K562 (cell line): ENCODE measurements around the gene PIGX. TPM values are rescaled to one million over a fixed set of nuclear protein-coding genes. Genes with fewer than 3 reads are reported as not detected.

ENCODE experiments used
- ATAC-seq: fragments of 200-7000 bp; cut with Tn5 transposase; 3 replicates; pipeline ENCODE4 v1.9.1; 2020; ENCODE audit warnings: moderate library complexity
- BruUV-seq: library from RNA; stranded (reverse); fragments of 400-500 nt; replicated peaks from 2 replicates; lab custom pipeline; 2021; lab: Mats Ljungman, UMichigan
- CTCF ChIA-PET: fragments of 300-600 bp; formaldehyde crosslinking; extraction: SDS; loops from one replicate; lab custom pipeline; 2021; ENCODE audit warnings: low intra/inter-chr PET ratio; lab: Yijun Ruan, JAX
- POLR2A ChIA-PET: fragments of 300-600, 350-650 bp; sonication (Branson Sonifier 250); formaldehyde crosslinking; extraction: SDS; loops from one replicate; lab custom pipeline; 2021; ENCODE audit warnings: antibody characterized with exemption, inconsistent platforms; lab: Yijun Ruan, JAX
- DNase-seq, 4 experiments: peaks; one replicate each; pipeline versions ENCODE4 v3.0.0 to v3.0.0-alpha.2; 2011 to 2018; ENCODE audit warnings: low spot score in 3 of 4, mixed read lengths in 3 of 4; ENCODE audit errors: extremely low read depth in 1 of 4
- FAIRE-seq: peaks from 2 replicates; lab custom pipeline; 2011; peaks lifted over from hg19 to GRCh38; lab: Jason Lieb, UNC
- H2AFZ ChIP-seq: 2 replicates; pipeline ENCODE4 v1.6.0; 2011; ENCODE audit warnings: low read depth, low read length, control low read depth, inconsistent platforms
- H3K27ac ChIP-seq: fragments of 200-600 bp; 3 replicates; pipeline ENCODE4 v1.8.0; 2011; ENCODE audit warnings: low read depth, mild to moderate bottlenecking, control low read depth, inconsistent platforms, low read length, moderate library complexity, mixed read lengths; ENCODE audit errors: extremely low read depth
- H3K27me3 ChIP-seq, 2 experiments: fragments of 300-600 bp in 1 of 2; 2 replicates in 1 of 2; 3 replicates in 1 of 2; pipeline versions ENCODE4 v1.6.0 to v1.8.0; 2011; ENCODE audit warnings: inconsistent platforms in 2 of 2, low read length in 2 of 2, mild to moderate bottlenecking in 1 of 2, mixed read lengths in 1 of 2, moderate library complexity in 1 of 2; ENCODE audit not compliant: control insufficient read depth in 2 of 2, insufficient read depth in 2 of 2
- H3K36me3 ChIP-seq: fragments of 300-600 bp; 3 replicates; pipeline ENCODE4 v1.8.0; 2011; ENCODE audit warnings: mild to moderate bottlenecking, low read length, inconsistent platforms; ENCODE audit not compliant: control insufficient read depth, insufficient read depth
- H3K4me1 ChIP-seq, 2 experiments: fragments of 200-600 bp in 1 of 2; replicated peaks in 1 of 2; 2 replicates in 1 of 2; 3 replicates in 1 of 2; pipeline versions ENCODE4 v1.5.1 to v1.8.0; 2011; ENCODE audit warnings: inconsistent platforms in 2 of 2, low read length in 2 of 2, mild to moderate bottlenecking in 1 of 2, mixed read lengths in 1 of 2, moderate library complexity in 1 of 2; ENCODE audit not compliant: control insufficient read depth in 2 of 2, insufficient read depth in 2 of 2
- H3K4me2 ChIP-seq: 2 replicates; pipeline ENCODE4 v1.6.1; 2011; ENCODE audit warnings: low read length, control low read depth, inconsistent platforms, mixed read lengths; ENCODE audit not compliant: insufficient read depth
- H3K4me3 ChIP-seq: fragments of 200-600 bp; sonication (generic), shearing (Covaris generic); 2 replicates; pipeline ENCODE4 v1.5.1; 2016; ENCODE audit warnings: control low read depth, inconsistent platforms
- H3K79me2 ChIP-seq: fragments of 200-600 bp; 3 replicates; pipeline ENCODE4 v1.8.0; 2011; ENCODE audit warnings: low read length, inconsistent platforms; ENCODE audit not compliant: control insufficient read depth, insufficient read depth
- H3K9ac ChIP-seq, 2 experiments: 2 replicates each; pipeline versions ENCODE4 v1.6.0 to v1.6.1; 2011; ENCODE audit warnings: low read depth in 2 of 2, low read length in 2 of 2, control low read depth in 1 of 2, inconsistent platforms in 1 of 2, mild to moderate bottlenecking in 1 of 2, mixed read lengths in 1 of 2; ENCODE audit not compliant: insufficient read depth in 1 of 2
- H3K9me1 ChIP-seq: one replicate; pipeline ENCODE4 v1.6.0; 2011; ENCODE audit warnings: inconsistent platforms, mild to moderate bottlenecking, low read length, moderate library complexity; ENCODE audit not compliant: control insufficient read depth, insufficient read depth
- H3K9me3 ChIP-seq: replicated peaks from 2 replicates; pipeline ENCODE4 v1.5.1; 2011; ENCODE audit warnings: low read depth, low read length, inconsistent platforms; ENCODE audit not compliant: control insufficient read depth, insufficient read depth
- H4K20me1 ChIP-seq: replicated peaks from 2 replicates; pipeline ENCODE4 v1.6.1; 2011; ENCODE audit warnings: low read length, inconsistent platforms, mixed read lengths; ENCODE audit not compliant: control insufficient read depth, insufficient read depth
- ARID3A ChIP-seq: IDR thresholded peaks from 2 replicates; pipeline ENCODE4 v1.6.1; 2012; ENCODE audit warnings: low read depth, low read length, improper control_type of control experiment, borderline replicate concordance
- CBFA2T3 ChIP-seq: fragments of 450-650 bp; IDR thresholded peaks from 2 replicates; pipeline ENCODE4 v1.6.1; 2017
- EGR1 ChIP-seq: fragments of 450-650 bp; conservative IDR thresholded peaks from 2 replicates; pipeline ENCODE4 v1.6.1; 2017; ENCODE audit warnings: mild to moderate bottlenecking
- ERF ChIP-seq: fragments of 450-650 bp; formaldehyde crosslinking; IDR thresholded peaks from 2 replicates; pipeline ENCODE4 v1.4.0; 2020; ENCODE audit warnings: mild to moderate bottlenecking, mixed read lengths
- HBP1 ChIP-seq: fragments of 450-650 bp; formaldehyde crosslinking; IDR thresholded peaks from 2 replicates; pipeline ENCODE4 v1.4.0; 2022; ENCODE audit warnings: missing genetic modification characterization
- JUN ChIP-seq, 2 experiments: sonication (generic) in 1 of 2; formaldehyde crosslinking in 1 of 2; IDR thresholded peaks; 2 replicates each; pipeline versions ENCODE4 v1.6.1 to v1.8.0; 2012 to 2022; ENCODE audit warnings: borderline replicate concordance in 2 of 2, mild to moderate bottlenecking in 2 of 2, improper control_type of control experiment in 1 of 2, low read depth in 1 of 2, low read length in 1 of 2, missing genetic modification reagents in 1 of 2
- MBD2 ChIP-seq: sonication (generic); IDR thresholded peaks from 2 replicates; pipeline ENCODE4 v1.6.1; 2016; ENCODE audit warnings: low read depth, borderline replicate concordance
- NFRKB ChIP-seq: fragments of 450-650 bp; IDR thresholded peaks from 2 replicates; pipeline ENCODE4 v1.6.1; 2016; ENCODE audit warnings: low read depth
- NR2C2 ChIP-seq, 2 experiments: fragments of 200-800 bp in 1 of 2; sonication (Bioruptor generic) in 1 of 2; sonication (generic) in 1 of 2; formaldehyde crosslinking in 1 of 2; IDR thresholded peaks; 2 replicates each; pipeline versions ENCODE4 v1.6.1 to v1.8.0; 2016 to 2022; ENCODE audit warnings: mild to moderate bottlenecking in 1 of 2, missing compliant biosample characterization in 1 of 2, missing genetic modification characterization in 1 of 2, missing genetic modification reagents in 1 of 2
- RBM34 ChIP-seq: fragments of 200-400 bp; formaldehyde crosslinking; IDR thresholded peaks from 2 replicates; pipeline ENCODE4 v1.6.1; 2018; ENCODE audit warnings: low read length, borderline replicate concordance; ENCODE audit not compliant: insufficient read depth
- RNF2 ChIP-seq: sonication (generic); IDR thresholded peaks from 2 replicates; pipeline ENCODE4 v1.6.1; 2016
- SMARCA4 ChIP-seq: fragments of 450-650 bp; IDR thresholded peaks from 2 replicates; pipeline ENCODE4 v1.6.1; 2016
- STAT5A ChIP-seq: IDR thresholded peaks from 2 replicates; pipeline ENCODE4 v1.6.1; 2012; ENCODE audit warnings: low read length, inconsistent platforms, borderline replicate concordance
- TEAD4 ChIP-seq, 2 experiments: sonication (generic) in 1 of 2; formaldehyde crosslinking in 1 of 2; IDR thresholded peaks; 2 replicates each; pipeline versions ENCODE4 v1.6.1 to v1.8.0; 2012 to 2022; ENCODE audit warnings: borderline replicate concordance in 1 of 2, inconsistent platforms in 1 of 2, low read length in 1 of 2, mild to moderate bottlenecking in 1 of 2, missing genetic modification reagents in 1 of 2
- TRIM24 ChIP-seq, 2 experiments: fragments of 450-650 bp; IDR thresholded peaks; 2 replicates each; pipeline ENCODE4 v1.6.1; 2016
- ZNF644 ChIP-seq: fragments of 200-800 bp; sonication (Bioruptor generic); IDR thresholded peaks from 2 replicates; pipeline ENCODE4 v1.6.1; 2016; ENCODE audit warnings: low read depth, missing genetic modification characterization, missing compliant biosample characterization
- ZNF766 ChIP-seq: fragments of 200-800 bp; sonication (Bioruptor generic); conservative IDR thresholded peaks from 2 replicates; pipeline ENCODE4 v1.6.1; 2016; ENCODE audit warnings: missing genetic modification characterization, missing compliant biosample characterization
- WGBS: fragments of 100-300 bp; shearing (Covaris generic); methylation state at CpG from one replicate; pipeline ENCODE4 v1.1.6; 2016; ENCODE audit warnings: low coverage, mixed read lengths; ENCODE audit not compliant: insufficient coverage; ENCODE audit errors: missing lambda C conversion rate; 5-methylcytosine and 5-hydroxymethylcytosine counted together
- in situ Hi-C: fragments of 300-500 bp; cut with MboI; formaldehyde crosslinking; loops from 4 replicates; pipeline ENCODE4 v1.15.0; 2018; ENCODE audit warnings: inconsistent platforms, mixed read lengths
- intact Hi-C: fragments of 100-400 bp; cut with micrococcal nuclease; formaldehyde crosslinking; loops from 2 replicates; pipeline ENCODE4 v1.14.2; 2022
- polyA plus RNA-seq, 8 experiments: library from polyadenylated mRNA; depleted of rRNA in 4 of 8; stranded (reverse) in 5 of 8; unstranded in 3 of 8; fragments of >200 nt; fragmentation: Nextera tagmentation in 2 of 8; fragmentation: Illumina TruSeq in 1 of 8; extraction: Ambion mirVana in 2 of 8; extraction: Trizol in 1 of 8; gene quantifications; 2 replicates each; pipeline versions ENCODE4 v1.2.1 to v1.2.3, GENCODE V29; 2011 to 2014; ENCODE audit warnings: inconsistent platforms in 1 of 8, missing spikeins in 1 of 8
- total RNA-seq, 7 experiments: library from RNA; depleted of rRNA in 6 of 7; stranded (reverse); fragments of >200 nt in 6 of 7; fragmentation: Illumina TruSeq in 2 of 7; extraction: Trizol in 2 of 7; gene quantifications; 2 replicates each; pipeline versions ENCODE4 v1.2.1 to v1.2.3, GENCODE V29; 2011 to 2021; ENCODE audit warnings: low replicate concordance in 1 of 7

Gene PIGX
- total and polyA plus RNA-seq, 9 of the 15 experiments (the other 6 are each of a cell fraction or from before 2014, with no cell fraction given) = 3.7 to 36.3 (median 26.9) TPM

GRCh38 chr3:196694202-196694638, 18.0 kb upstream of the PIGX start (continued):
- no peak for TF ChIP-seq STAT5A
- no peak for TF ChIP-seq ZNF766 (CRISPR knock-in tag)
- TF ChIP-seq ERF = no peak
- TF ChIP-seq NFRKB = no peak

- FAIRE-seq (peak; percentile 60), DNase-seq (no peak), ATAC-seq (no peak)
- Histone ChIP-seq H3K27ac (no peak overlapping the region; the same call in 2 of the 3 replicates), H3K4me1 (peaks cover 3 to 9% of the 10 kb centered on the region in 2 experiments; a peak in 3 of 5 replicates), H3K9ac (no peak overlapping the region), H3K4me2 (no peak overlapping the region), H3K9me1 (no peaks in the 10 kb centered on the region), H3K27me3 (no peaks in the 10 kb centered on the region), H4K20me1 (no peaks in the 10 kb centered on the region), H3K79me2 (no peaks in the 10 kb centered on the region), H3K4me3 (no peak overlapping the region), H3K36me3 (no peaks in the 10 kb centered on the region), H2AFZ (no peak overlapping the region), H3K9me3 (0 out of 2 replicates have a peak, but pooled peaks cover 2% of the 10 kb centered on the region)
- BruUV-seq = no TSS peak
- 84% methylated on average over 10 of the region's 17 CpGs for WGBS
- POLR2A ChIA-PET = no interaction called here
- intact Hi-C loops = no loop called here
- CTCF ChIA-PET = no interaction called here
- in situ Hi-C loops = no loop called here
- TF ChIP-seq EGR1 = peak; percentile 97
- TF ChIP-seq SMARCA4 = no peak
- peak; percentile 68 for TF ChIP-seq TEAD4 (IDR thresholded peaks at IDR 0.05; ENCODE audit: low read length)
- no peak for TF ChIP-seq TEAD4 (CRISPR knock-in tag; IDR thresholded peaks at IDR 0.05; ENCODE audit: borderline replicate concordance)
- no peak for TF ChIP-seq MBD2
- peak; percentile 19 for TF ChIP-seq CBFA2T3
- TF ChIP-seq RBM34 = no peak
- TF ChIP-seq RNF2 = no peak
- TF ChIP-seq NR2C2 (CRISPR knock-in tag; IDR thresholded peaks at IDR 0.05) = no peak
- no peak for TF ChIP-seq NR2C2 (tag; IDR thresholded peaks at IDR 0.05)
- peak; percentile 31 to 80; a peak in 3 of 4 replicates for TF ChIP-seq TRIM24 (IDR thresholded peaks at IDR 0.05)
- TF ChIP-seq HBP1 (CRISPR knock-in tag) = no peak
- no peak for TF ChIP-seq ARID3A
- no peak for TF ChIP-seq JUN (IDR thresholded peaks at IDR 0.05; ENCODE audit: borderline replicate concordance, low read depth, low read length)
- no peak for TF ChIP-seq JUN (CRISPR knock-in tag; IDR thresholded peaks at IDR 0.05; ENCODE audit: borderline replicate concordance)
- no peak for TF ChIP-seq ZNF644
Observed at GRCh38 chr3:196694941-196695848, 17.0 kb upstream of the PIGX start.
